ENCODE measurements around the gene GSAP.

Gene GSAP

DNA sequence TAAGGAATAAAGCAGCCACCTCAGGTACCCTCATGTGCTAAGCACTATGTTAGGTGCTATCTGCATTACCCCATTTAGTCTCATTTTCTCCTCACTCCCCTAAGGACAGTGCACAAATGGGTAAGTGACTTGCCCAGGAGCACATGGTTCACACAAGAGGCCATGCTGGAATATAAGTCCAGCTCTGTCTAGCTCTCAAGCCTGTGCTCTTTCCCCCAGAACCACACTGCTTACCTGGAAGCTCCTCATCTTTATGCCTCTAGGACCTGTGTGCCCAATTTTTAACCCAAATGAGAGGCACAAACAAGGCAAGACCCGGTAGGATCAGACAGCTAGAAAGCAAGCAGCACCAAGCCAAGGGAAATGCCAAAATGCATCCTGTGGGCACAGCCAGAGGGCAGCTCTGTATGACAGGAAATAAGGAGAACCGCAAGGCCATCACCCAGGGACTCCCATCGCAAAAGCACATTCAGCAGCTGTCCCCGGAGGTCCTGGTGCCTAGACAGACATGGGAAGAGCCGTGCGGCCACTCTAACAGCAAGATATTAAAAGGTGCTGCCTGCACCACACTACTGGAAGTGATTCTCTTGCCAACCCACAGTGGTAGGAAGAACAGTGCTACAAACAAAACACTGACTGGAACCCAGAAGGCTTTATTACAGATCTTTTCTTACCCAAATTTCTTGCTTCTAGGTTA lies 88.1 kb downstream of the GSAP start:
- Histone ChIP-seq H3K4me1 (ENCODE audit: control insufficient read depth, insufficient read depth, low read length) (peaks cover 25% of the 10 kb centered on the region; the same call in 1 of the 2 replicates), H3K27me3 (ENCODE audit: control insufficient read depth, insufficient read depth, low read length) (no peaks in the 10 kb centered on the region), H3K4me3 (ENCODE audit: low read depth, low read length) (no peak overlapping the region), H3K36me3 (ENCODE audit: control insufficient read depth, insufficient read depth, low read length) (no peaks in the 10 kb centered on the region), H3K9me3 (ENCODE audit: control insufficient read depth, insufficient read depth, low read depth, low read length) (no peaks in the 10 kb centered on the region), H3K27ac (ENCODE audit: low read depth, low read length) (no peak overlapping the region), H3K9ac (ENCODE audit: low read length) (no peak overlapping the region)

DNA sequence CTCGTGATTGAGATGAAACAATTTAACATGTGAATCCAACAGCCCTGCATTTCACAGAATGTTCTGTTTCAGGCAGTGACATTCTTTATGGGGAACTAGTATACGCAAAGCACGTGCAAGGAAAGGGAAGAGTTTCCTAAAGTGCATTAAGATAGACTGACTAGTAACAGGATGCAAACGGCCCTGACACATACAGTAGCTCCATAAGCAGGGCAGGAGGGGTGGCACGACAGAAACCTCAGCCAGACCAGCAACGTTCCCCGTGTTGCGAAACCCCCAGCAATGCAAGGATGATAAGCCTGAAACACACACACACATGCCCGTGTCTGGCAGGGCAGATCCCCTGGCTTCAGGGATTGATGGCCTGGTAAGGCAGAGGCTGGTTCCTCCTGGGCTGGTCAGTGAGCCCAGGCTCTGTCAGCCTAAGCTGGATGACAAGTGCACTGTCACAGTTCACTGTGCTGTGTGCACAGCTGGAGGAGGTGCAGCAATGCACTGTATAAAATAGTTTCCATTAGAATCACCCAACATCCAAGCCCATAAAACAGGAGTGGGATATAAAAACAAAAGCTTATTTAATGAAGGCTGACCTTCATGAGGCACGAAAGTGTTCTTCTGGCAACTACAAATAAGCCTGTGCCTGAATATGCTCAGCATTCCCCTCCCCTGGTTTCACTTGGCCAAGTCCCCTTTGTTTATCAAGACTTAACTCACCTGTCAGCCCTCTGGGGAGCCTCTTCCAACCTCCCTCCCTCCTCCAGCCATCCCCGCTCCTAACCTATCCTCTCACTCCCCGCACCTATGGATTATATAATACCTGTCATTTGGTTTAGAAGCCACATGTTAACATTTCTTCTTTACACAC lies 88.8 kb downstream of the GSAP start:
- no peak overlapping the region for H3K4me3 ChIP-seq (ENCODE audit: low read depth, low read length)
- H3K9me3 ChIP-seq (ENCODE audit: control insufficient read depth, insufficient read depth, low read depth, low read length), result no peaks in the 10 kb centered on the region
- no peak overlapping the region for H3K9ac ChIP-seq (ENCODE audit: low read length)
- H3K27me3 ChIP-seq (ENCODE audit: control insufficient read depth, insufficient read depth, low read length), result no peaks in the 10 kb centered on the region
- H3K4me1 ChIP-seq (ENCODE audit: control insufficient read depth, insufficient read depth, low read length), result peaks cover 25% of the 10 kb centered on the region; the same call in 1 of the 2 replicates
- no peaks in the 10 kb centered on the region for H3K36me3 ChIP-seq (ENCODE audit: control insufficient read depth, insufficient read depth, low read length)
- H3K27ac ChIP-seq (ENCODE audit: low read depth, low read length), result no peak overlapping the region

DNA sequence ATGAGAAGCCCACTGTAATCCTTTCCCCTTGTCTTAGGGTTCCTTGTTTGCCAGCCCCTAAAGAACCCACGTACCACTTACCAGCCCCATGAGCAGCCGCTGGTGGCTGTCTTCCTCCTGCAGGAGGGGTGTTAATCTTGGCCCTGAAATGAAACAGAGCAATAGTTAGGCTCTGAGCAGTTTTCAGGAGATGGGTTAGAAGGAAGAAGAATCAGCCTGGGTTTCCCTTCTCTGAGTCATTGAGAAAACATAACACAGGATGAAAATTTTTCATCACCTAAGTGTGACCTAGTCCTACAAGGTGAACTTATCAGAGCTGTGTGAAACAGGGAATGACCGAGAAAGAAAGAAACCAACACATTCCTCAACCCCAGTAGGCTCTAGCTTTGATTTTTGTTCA lies 90.0 kb downstream of the GSAP start:
- Histone ChIP-seq H3K4me3 (ENCODE audit: low read depth, low read length) (no peak overlapping the region), H3K9me3 (ENCODE audit: control insufficient read depth, insufficient read depth, low read depth, low read length) (no peaks in the 10 kb centered on the region), H3K27me3 (ENCODE audit: control insufficient read depth, insufficient read depth, low read length) (no peaks in the 10 kb centered on the region), H3K36me3 (ENCODE audit: control insufficient read depth, insufficient read depth, low read length) (no peaks in the 10 kb centered on the region), H3K4me1 (ENCODE audit: control insufficient read depth, insufficient read depth, low read length) (peaks cover 21% of the 10 kb centered on the region; the same call in 1 of the 2 replicates), H3K27ac (ENCODE audit: low read depth, low read length) (no peak overlapping the region), H3K9ac (ENCODE audit: low read length) (no peak overlapping the region)

DNA sequence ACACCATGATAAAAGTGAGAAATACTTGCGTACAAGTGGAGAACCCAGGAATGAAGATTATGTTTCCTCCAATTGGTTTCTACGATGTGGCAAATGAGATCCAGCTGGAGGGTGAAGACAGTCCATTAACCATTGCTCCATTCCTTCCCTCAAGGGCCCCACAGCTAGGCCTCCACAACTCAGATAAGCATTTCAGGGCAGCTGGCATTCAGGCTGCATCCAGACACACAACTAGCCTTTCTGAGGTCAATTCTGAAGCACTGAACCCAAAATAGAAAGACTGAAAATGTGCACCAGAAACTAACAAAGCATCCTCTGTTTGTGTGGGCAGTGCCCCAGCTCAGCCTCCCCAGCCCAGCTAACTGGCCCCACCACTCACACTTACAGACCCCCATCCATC lies 94.8 kb downstream of the GSAP start:
- H3K4me3 ChIP-seq (ENCODE audit: low read depth, low read length), result no peak overlapping the region
- H3K4me1 ChIP-seq (ENCODE audit: control insufficient read depth, insufficient read depth, low read length), result peaks cover under 1% of the 10 kb centered on the region; the same call in 1 of the 2 replicates
- H3K9me3 ChIP-seq (ENCODE audit: control insufficient read depth, insufficient read depth, low read depth, low read length), result no peaks in the 10 kb centered on the region
- no peaks in the 10 kb centered on the region for H3K27me3 ChIP-seq (ENCODE audit: control insufficient read depth, insufficient read depth, low read length)
- H3K36me3 ChIP-seq (ENCODE audit: control insufficient read depth, insufficient read depth, low read length), result no peaks in the 10 kb centered on the region
- no peak overlapping the region for H3K27ac ChIP-seq (ENCODE audit: low read depth, low read length)
- H3K9ac ChIP-seq (ENCODE audit: low read length), result no peak overlapping the region

DNA sequence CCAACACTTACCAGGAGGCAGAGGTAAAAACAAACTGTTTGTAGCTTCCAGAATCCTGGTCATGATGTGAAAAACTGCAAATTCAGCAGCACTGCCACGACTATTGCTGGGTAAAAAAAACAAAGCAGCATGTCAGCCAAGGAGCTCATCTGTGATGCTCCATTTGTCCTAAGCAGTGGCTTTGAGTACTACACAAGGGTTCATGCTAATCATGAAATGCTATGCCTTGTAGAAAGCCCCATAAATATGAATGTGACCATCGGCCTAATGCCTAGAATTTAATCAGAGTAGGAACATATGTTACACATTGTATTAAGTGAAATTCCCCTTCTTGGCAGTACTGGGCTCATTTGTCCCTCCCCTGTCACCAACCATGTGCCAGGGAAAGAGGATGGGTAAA lies 95.4 kb downstream of the GSAP start:
- no peak overlapping the region for H3K27ac ChIP-seq (ENCODE audit: low read depth, low read length)
- H3K9ac ChIP-seq (ENCODE audit: low read length), result no peak overlapping the region
- H3K9me3 ChIP-seq (ENCODE audit: control insufficient read depth, insufficient read depth, low read depth, low read length), result no peaks in the 10 kb centered on the region
- H3K36me3 ChIP-seq (ENCODE audit: control insufficient read depth, insufficient read depth, low read length), result no peaks in the 10 kb centered on the region
- no peaks in the 10 kb centered on the region for H3K4me1 ChIP-seq (ENCODE audit: control insufficient read depth, insufficient read depth, low read length)
- no peak overlapping the region for H3K4me3 ChIP-seq (ENCODE audit: low read depth, low read length)
- no peaks in the 10 kb centered on the region for H3K27me3 ChIP-seq (ENCODE audit: control insufficient read depth, insufficient read depth, low read length)

DNA sequence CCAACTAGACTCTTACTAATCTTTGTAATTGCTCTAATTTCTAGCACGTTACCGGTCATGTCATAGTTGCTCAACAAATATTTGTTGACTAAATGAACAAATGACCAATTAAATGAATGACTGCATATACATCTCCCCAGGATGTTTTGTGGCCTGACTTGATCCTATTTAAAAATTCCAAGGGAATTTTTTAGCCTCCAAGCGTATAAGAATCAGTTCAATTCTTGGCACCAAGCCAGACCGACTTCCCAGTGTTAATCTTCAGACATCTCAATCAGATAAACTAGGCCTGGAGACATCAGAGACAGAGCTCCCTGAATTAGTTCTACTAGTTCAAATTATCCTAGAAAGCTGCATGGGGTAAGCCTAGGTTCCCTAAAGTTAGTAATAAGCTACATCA lies 96.0 kb downstream of the GSAP start:
- Histone ChIP-seq H3K27ac (ENCODE audit: low read depth, low read length) (no peak overlapping the region), H3K4me3 (ENCODE audit: low read depth, low read length) (no peak overlapping the region), H3K9me3 (ENCODE audit: control insufficient read depth, insufficient read depth, low read depth, low read length) (no peaks in the 10 kb centered on the region), H3K27me3 (ENCODE audit: control insufficient read depth, insufficient read depth, low read length) (no peaks in the 10 kb centered on the region), H3K4me1 (ENCODE audit: control insufficient read depth, insufficient read depth, low read length) (no peaks in the 10 kb centered on the region), H3K9ac (ENCODE audit: low read length) (no peak overlapping the region), H3K36me3 (ENCODE audit: control insufficient read depth, insufficient read depth, low read length) (no peaks in the 10 kb centered on the region)

DNA sequence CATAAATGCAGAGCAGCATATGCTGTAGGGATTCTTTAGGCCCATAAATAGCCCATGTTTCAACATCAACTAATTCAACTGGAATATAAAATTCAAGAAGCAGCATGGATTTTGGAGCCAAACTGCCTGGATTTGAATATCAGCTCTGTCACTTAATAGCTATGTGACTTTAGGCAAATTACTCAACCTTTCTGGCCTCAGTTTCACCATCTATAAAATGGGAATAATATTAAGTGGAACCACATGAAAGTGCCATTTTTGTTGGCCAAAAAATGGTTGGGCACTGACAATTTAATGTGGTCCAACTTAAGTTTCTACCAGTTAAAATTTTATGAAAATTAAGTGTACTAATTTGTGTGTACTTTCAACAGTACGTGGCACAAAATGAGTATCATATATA lies 98.1 kb downstream of the GSAP start:
- H3K9ac ChIP-seq (ENCODE audit: low read length), result no peak overlapping the region
- no peaks in the 10 kb centered on the region for H3K36me3 ChIP-seq (ENCODE audit: control insufficient read depth, insufficient read depth, low read length)
- H3K27ac ChIP-seq (ENCODE audit: low read depth, low read length), result no peak overlapping the region
- no peaks in the 10 kb centered on the region for H3K9me3 ChIP-seq (ENCODE audit: control insufficient read depth, insufficient read depth, low read depth, low read length)
- H3K4me1 ChIP-seq (ENCODE audit: control insufficient read depth, insufficient read depth, low read length), result no peaks in the 10 kb centered on the region
- H3K4me3 ChIP-seq (ENCODE audit: low read depth, low read length), result no peak overlapping the region
- no peaks in the 10 kb centered on the region for H3K27me3 ChIP-seq (ENCODE audit: control insufficient read depth, insufficient read depth, low read length)

DNA sequence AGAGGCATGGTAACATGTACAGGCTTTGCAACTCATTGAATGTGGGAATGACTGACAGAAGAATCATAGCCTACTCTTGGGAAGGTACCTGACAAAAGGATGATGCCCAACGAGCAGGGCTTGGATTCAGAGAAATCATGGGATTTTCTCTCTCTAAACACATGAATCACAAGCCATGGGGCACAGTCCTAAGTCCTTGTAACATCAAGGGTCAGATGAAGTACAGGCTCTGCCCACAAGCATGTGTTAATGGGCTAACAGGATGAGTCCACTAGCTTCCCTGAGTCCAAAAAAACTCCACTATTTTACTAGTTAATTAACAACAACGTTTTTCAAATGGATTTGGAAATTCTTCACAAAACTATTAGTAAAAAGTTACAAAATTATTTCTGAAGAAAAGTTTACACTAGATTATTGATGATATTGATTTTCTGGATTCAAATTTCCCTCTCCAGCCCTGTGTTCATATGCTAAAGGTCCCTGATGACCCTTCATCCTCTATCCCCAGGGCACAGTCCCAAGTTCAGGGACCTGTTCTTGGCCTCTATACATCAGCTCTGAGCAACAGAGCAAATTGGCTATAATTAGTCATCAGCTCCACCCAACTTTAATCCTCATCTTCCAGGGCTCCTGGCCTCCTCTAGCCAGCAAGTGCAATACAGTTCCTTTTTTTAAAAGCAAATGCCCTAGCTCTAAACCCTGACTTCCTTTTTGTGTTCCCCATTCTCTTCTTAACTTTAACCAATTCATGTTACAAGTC lies 99.8 kb downstream of the GSAP start:
- H3K36me3 ChIP-seq (ENCODE audit: control insufficient read depth, insufficient read depth, low read length), result no peaks in the 10 kb centered on the region

DNA sequence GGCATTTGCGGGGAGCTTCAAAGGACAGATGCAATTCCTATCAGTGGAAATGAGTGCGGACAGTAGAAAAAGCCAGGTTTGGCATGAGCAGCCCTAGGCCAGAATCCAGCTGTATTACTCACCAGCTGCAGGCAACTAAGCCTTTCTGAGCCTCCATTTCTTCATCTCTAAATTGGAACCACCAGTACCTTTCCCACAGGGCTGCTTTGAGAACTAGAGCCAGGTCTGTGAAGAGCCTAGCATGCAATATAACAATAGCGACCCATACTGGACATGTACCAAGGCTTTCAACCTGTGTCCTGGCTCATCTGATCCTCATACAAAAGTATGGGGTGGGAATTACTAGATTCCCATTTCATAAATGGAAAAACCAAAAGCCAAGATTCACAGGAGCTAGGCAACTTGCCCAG lies 101.0 kb downstream of the GSAP start:
- Histone ChIP-seq H3K9me3 (ENCODE audit: control insufficient read depth, insufficient read depth, low read depth, low read length) (no peaks in the 10 kb centered on the region), H3K9ac (ENCODE audit: low read length) (no peak overlapping the region), H3K27me3 (ENCODE audit: control insufficient read depth, insufficient read depth, low read length) (no peaks in the 10 kb centered on the region), H3K4me3 (ENCODE audit: low read depth, low read length) (no peak overlapping the region), H3K4me1 (ENCODE audit: control insufficient read depth, insufficient read depth, low read length) (no peaks in the 10 kb centered on the region), H3K27ac (ENCODE audit: low read depth, low read length) (no peak overlapping the region), H3K36me3 (ENCODE audit: control insufficient read depth, insufficient read depth, low read length) (no peaks in the 10 kb centered on the region)

More for the DNA sequence above, 99.8 kb downstream of the GSAP start:
- Histone ChIP-seq H3K4me3 (ENCODE audit: low read depth, low read length) (no peak overlapping the region), H3K9ac (ENCODE audit: low read length) (no peak overlapping the region), H3K27me3 (ENCODE audit: control insufficient read depth, insufficient read depth, low read length) (no peaks in the 10 kb centered on the region), H3K27ac (ENCODE audit: low read depth, low read length) (no peak overlapping the region), H3K4me1 (ENCODE audit: control insufficient read depth, insufficient read depth, low read length) (no peaks in the 10 kb centered on the region), H3K9me3 (ENCODE audit: control insufficient read depth, insufficient read depth, low read depth, low read length) (no peaks in the 10 kb centered on the region)

DNA sequence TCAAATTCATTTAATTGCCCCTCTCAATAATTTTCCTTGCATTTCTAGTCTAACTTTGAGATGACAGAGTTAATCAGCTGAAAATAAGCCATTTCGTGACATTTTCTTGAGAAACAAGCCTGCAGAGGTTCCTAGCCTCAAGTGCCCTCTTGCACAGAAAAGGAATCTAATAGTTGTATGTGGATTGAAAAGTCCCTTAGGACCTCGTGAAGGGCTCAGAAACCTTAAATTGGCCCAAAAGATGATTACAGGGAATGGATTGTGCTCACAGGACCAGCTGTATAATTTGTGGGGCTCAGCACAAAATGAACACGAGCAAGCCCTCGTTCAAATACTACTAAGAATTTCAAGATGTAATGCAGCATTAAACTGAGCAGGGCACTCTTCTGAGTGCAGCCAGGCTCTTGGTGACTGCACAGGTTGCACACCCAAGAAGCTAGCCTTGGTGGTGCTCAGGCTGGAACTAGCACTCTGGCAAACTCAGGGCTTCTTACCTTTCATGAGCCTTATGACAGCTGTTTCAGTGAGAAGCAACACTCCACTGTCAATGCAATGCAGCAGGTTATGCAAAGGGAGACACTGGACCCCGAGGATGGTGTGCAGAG lies 102.2 kb downstream of the GSAP start:
- Histone ChIP-seq H3K9ac (ENCODE audit: low read length) (no peak overlapping the region), H3K36me3 (ENCODE audit: control insufficient read depth, insufficient read depth, low read length) (no peaks in the 10 kb centered on the region), H3K27ac (ENCODE audit: low read depth, low read length) (no peak overlapping the region), H3K9me3 (ENCODE audit: control insufficient read depth, insufficient read depth, low read depth, low read length) (no peaks in the 10 kb centered on the region), H3K4me1 (ENCODE audit: control insufficient read depth, insufficient read depth, low read length) (peaks cover 6% of the 10 kb centered on the region; the same call in 1 of the 2 replicates), H3K27me3 (ENCODE audit: control insufficient read depth, insufficient read depth, low read length) (no peaks in the 10 kb centered on the region), H3K4me3 (ENCODE audit: low read depth, low read length) (no peak overlapping the region)
